Hepatocyte (in vitro differentiated cells): Measurements from ENCODE around the gene OR8H2. TPM values are rescaled to one million over a fixed set of nuclear protein-coding genes. Genes with fewer than 3 reads are reported as not detected.
A peak's percentile ranks its signal among the peaks of the same experiment; 100 is the strongest.
"Not testable (repeated sequence)": the region's sequence is repeated elsewhere in the genome, so short reads cannot be mapped to it uniquely, and the experiment has no call there.

ENCODE experiments used
- DNase-seq: peaks from one replicate; pipeline ENCODE4 v3.0.0-alpha.2; 2016; ENCODE audit warnings: low spot score
- H2AFZ ChIP-seq: fragments of 200-600 bp; sonication (generic); 2 replicates; pipeline ENCODE4 v1.6.0; 2016; ENCODE audit warnings: antibody characterized with exemption, mild to moderate bottlenecking
- H3K27ac ChIP-seq: fragments of 200-600 bp; sonication (generic); 2 replicates; pipeline ENCODE4 v1.5.1; 2016; ENCODE audit warnings: mild to moderate bottlenecking
- H3K27me3 ChIP-seq: fragments of 200-600 bp; sonication (generic); 2 replicates; pipeline ENCODE4 v1.6.1; 2016
- H3K36me3 ChIP-seq: fragments of 200-600 bp; sonication (generic); replicated peaks from 2 replicates; pipeline ENCODE4 v1.5.1; 2016; ENCODE audit warnings: low read depth; ENCODE audit not compliant: insufficient read depth
- H3K4me1 ChIP-seq: fragments of 200-600 bp; sonication (generic); 2 replicates; pipeline ENCODE4 v1.5.1; 2016; ENCODE audit warnings: mild to moderate bottlenecking, moderate library complexity; ENCODE audit not compliant: insufficient read depth
- H3K4me2 ChIP-seq: fragments of 200-600 bp; sonication (generic); 2 replicates; pipeline ENCODE4 v1.6.0; 2016
- H3K4me3 ChIP-seq: fragments of 200-600 bp; sonication (generic); 2 replicates; pipeline ENCODE4 v1.5.1; 2016; ENCODE audit warnings: mild to moderate bottlenecking
- H3K79me2 ChIP-seq: fragments of 200-600 bp; sonication (generic); 2 replicates; pipeline ENCODE4 v1.6.0; 2017; ENCODE audit warnings: mild to moderate bottlenecking
- H3K9me2 ChIP-seq: fragments of 200-600 bp; sonication (generic); replicated peaks from 2 replicates; pipeline ENCODE4 v1.6.0; 2017; ENCODE audit warnings: mild to moderate bottlenecking; ENCODE audit not compliant: insufficient read depth
- H3K9me3 ChIP-seq: fragments of 200-600 bp; sonication (generic); 2 replicates; pipeline ENCODE4 v1.5.1; 2016; ENCODE audit warnings: low read depth, mild to moderate bottlenecking
- H4K20me1 ChIP-seq: fragments of 200-600 bp; sonication (generic); 2 replicates; pipeline ENCODE4 v1.6.0; 2016; ENCODE audit warnings: mild to moderate bottlenecking; ENCODE audit not compliant: insufficient read depth, poor library complexity, severe bottlenecking
- CTCF ChIP-seq: fragments of 200-600 bp; sonication (generic); IDR thresholded peaks from 2 replicates; pipeline ENCODE4 v1.5.1; 2016; ENCODE audit warnings: antibody characterized with exemption, mild to moderate bottlenecking; ENCODE audit not compliant: poor library complexity
- EZH2 ChIP-seq: fragments of 200-600 bp; sonication (generic); IDR thresholded peaks from 2 replicates; pipeline ENCODE4 v1.6.1; 2016; ENCODE audit warnings: antibody characterized with exemption, mild to moderate bottlenecking, borderline replicate concordance
- EZH2phosphoT487 ChIP-seq: fragments of 200-600 bp; sonication (generic); IDR thresholded peaks from one replicate; pipeline ENCODE4 v1.6.1; 2018; ENCODE audit warnings: antibody characterized with exemption, mild to moderate bottlenecking, low read depth, moderate library complexity; ENCODE audit not compliant: unreplicated experiment, severe bottlenecking
- WGBS: methylation state at CpG from one replicate; pipeline ENCODE4 v1.1.6; 2016; ENCODE audit warnings: low lambda C conversion rate; ENCODE audit errors: missing lambda C conversion rate; 5-methylcytosine and 5-hydroxymethylcytosine counted together
- polyA plus RNA-seq: library from polyadenylated mRNA; unstranded; fragments of >200 nt; fragmentation: Nextera tagmentation; extraction: Ambion mirVana; gene quantifications from 2 replicates; pipeline ENCODE4 v1.2.1, GENCODE V29; 2016
- total RNA-seq: library from RNA; depleted of rRNA; stranded (reverse); fragments of >200 nt; gene quantifications from 2 replicates; pipeline ENCODE4 v1.2.3, GENCODE V29; 2014

OR8H2 gene, protein sequence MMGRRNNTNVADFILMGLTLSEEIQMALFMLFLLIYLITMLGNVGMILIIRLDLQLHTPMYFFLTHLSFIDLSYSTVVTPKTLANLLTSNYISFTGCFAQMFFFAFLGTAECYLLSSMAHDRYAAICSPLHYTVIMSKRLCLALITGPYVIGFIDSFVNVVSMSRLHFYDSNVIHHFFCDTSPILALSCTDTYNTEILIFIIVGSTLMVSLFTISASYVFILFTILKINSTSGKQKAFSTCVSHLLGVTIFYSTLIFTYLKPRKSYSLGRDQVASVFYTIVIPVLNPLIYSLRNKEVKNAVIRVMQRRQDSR
- total RNA-seq (not detected in 2 replicates), polyA plus RNA-seq (not detected in 2 replicates)

DNA sequence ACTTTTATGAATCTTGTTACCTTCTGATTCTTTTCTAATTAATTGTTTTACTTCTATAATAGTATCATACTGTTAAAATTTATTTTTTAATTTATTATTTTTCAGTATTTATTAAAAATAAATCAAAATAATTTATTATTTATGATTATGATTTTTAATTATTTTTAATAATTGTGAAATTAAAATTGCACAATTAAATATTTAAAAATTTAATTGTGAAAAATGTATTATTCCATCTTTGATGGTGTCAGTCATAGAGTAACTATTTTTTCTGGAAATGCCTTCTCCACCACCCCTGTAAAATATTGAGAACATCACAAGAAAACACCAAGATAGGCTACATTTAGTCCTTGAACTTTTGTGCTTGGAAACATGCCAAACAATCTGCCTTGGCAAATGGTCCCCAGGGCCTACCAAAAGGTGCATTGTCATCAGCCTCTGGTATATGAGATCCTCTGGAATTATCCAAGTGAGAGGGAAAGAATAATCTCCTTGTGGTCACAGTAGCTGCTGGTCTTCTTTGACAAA lies at the start of gene OR8H2:
Gene OR8H2, plus strand, starts transcription at position 478 of the 528 bp plus-strand sequence. CDS start 1,356 bp downstream, outside the sequence.
- H3K4me1 ChIP-seq: no peaks in the 10 kb centered on the region
- no peaks in the 10 kb centered on the region for H3K36me3 ChIP-seq
- no peak within 1 kb of the TSS for H3K4me3 ChIP-seq
- TF ChIP-seq EZH2phosphoT487 (no peak), CTCF (no peak), EZH2 (no peak)
- H3K27me3 ChIP-seq: no peaks in the 10 kb centered on the region
- H3K27ac ChIP-seq: no peak within 1 kb of the TSS
- no peaks in the 10 kb centered on the region for H4K20me1 ChIP-seq
- no peak within 1 kb of the TSS for H3K4me2 ChIP-seq
- H3K9me3 ChIP-seq: no peaks in the 10 kb centered on the region
- no peak within 1 kb of the TSS for H2AFZ ChIP-seq
- DNase-seq: no peak
- H3K9me2 ChIP-seq: no peaks in the 10 kb centered on the region
- no peaks in the 10 kb centered on the region for H3K79me2 ChIP-seq

DNA sequence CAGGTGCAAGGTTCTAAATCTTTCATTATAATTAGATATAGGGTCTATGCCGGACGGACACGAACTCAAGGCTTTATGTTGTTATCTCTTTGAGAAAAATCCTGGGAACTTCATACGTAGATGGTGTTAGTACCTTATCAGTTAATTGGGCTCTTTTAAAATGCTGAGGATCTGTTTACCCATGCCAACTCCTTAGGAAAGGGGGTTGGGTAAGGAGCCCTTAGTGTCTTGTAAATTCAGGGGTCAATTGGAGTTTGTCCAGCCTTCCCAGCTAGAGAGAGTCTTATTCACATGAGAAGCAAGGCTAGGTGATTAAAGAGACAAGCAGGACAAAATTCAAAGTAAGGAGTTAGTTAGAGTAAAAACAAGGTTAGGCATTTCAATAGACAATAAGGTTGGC lies 47.1 kb upstream of the OR8H2 start:
- not testable (repeated sequence) for H3K4me1 ChIP-seq, DNase-seq, H3K36me3 ChIP-seq, H3K79me2 ChIP-seq, H3K9me3 ChIP-seq, H3K4me2 ChIP-seq, H3K27ac ChIP-seq, H3K27me3 ChIP-seq, H3K9me2 ChIP-seq, H3K4me3 ChIP-seq, H4K20me1 ChIP-seq, H2AFZ ChIP-seq
- 17% methylated on average over 4 of the region's 4 CpGs for WGBS

- H3K4me1 ChIP-seq, H3K9me2 ChIP-seq, H3K4me3 ChIP-seq, H3K36me3 ChIP-seq, H2AFZ ChIP-seq, H3K9me3 ChIP-seq, H3K4me2 ChIP-seq, H3K27ac ChIP-seq, DNase-seq, H3K79me2 ChIP-seq, H3K27me3 ChIP-seq, H4K20me1 ChIP-seq: not testable (repeated sequence)
- WGBS: 20% methylated on average over 7 of the region's 7 CpGs
Observed at GRCh38 chr11:56057661-56058237, 45.7 kb upstream of the OR8H2 start.

DNA sequence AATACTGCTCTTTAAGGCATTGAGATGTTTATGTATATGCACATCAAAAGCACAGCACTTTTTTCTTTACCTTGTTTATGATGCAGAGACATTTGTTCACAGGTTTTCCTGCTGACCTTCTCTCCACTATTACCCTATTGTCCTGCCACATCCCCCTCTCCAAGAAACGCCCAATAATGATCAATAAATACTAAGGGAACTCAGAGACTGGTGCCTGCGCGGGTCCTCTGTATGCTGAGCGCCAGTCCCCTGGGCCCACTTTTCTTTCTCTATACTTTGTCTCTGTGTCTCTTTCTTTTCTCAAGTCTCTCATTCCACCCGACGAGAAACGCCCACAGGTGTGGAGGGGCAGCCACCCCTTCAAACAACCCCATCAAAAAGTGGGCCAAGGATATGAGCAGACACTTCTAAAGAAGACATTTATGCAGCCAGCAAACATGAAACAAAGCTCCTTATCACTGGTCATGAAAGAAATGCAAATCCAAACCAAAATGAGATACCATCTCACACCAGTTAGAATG lies 45.2 kb upstream of the OR8H2 start:
- not testable (repeated sequence) for H3K4me1 ChIP-seq, H3K27me3 ChIP-seq, H3K9me3 ChIP-seq, DNase-seq, H4K20me1 ChIP-seq, H3K27ac ChIP-seq, H2AFZ ChIP-seq, H3K4me3 ChIP-seq, H3K79me2 ChIP-seq, H3K4me2 ChIP-seq, H3K36me3 ChIP-seq, H3K9me2 ChIP-seq
- 67% methylated on average over 7 of the region's 7 CpGs for WGBS

- no peaks in the 10 kb centered on the region for H3K9me2 ChIP-seq
- no peak overlapping the region for H3K4me2 ChIP-seq
- H3K36me3 ChIP-seq: no peaks in the 10 kb centered on the region
- no peaks in the 10 kb centered on the region for H3K9me3 ChIP-seq
- TF ChIP-seq CTCF (no peak), EZH2 (no peak), EZH2phosphoT487 (no peak)
- H2AFZ ChIP-seq: peak overlapping the region; percentile 18
- H3K27me3 ChIP-seq: no peaks in the 10 kb centered on the region
- no peak overlapping the region for H3K4me3 ChIP-seq
- no peaks in the 10 kb centered on the region for H3K4me1 ChIP-seq
- H4K20me1 ChIP-seq: no peaks in the 10 kb centered on the region
- no peaks in the 10 kb centered on the region for H3K79me2 ChIP-seq
- DNase-seq: no peak
- WGBS: 48% methylated on average over 2 of the region's 2 CpGs
- peak overlapping the region; percentile 74 for H3K27ac ChIP-seq
Observed at GRCh38 chr11:56066980-56067379, 36.5 kb upstream of the OR8H2 start.
